ENCODE measurements around the gene TMEM203.

The TMEM203 gene

GRCh38 chr9:137199411-137200121 is 5.9 kb downstream of the TMEM203 start:
- Mint-ChIP-seq H3K27ac (no peak overlapping the region), H3K4me1 (peaks cover 62% of the 10 kb centered on the region), H3K4me3 (peak overlapping the region; percentile 85 to 89), H3K27me3 (peaks cover 15% of the 10 kb centered on the region), H3K9me3 (no peaks in the 10 kb centered on the region)
- ATAC-seq (no peak), DNase-seq (no peak)

GRCh38 chr9:137198902-137199283 is 6.6 kb downstream of the TMEM203 start:
- no peak for DNase-seq
- H3K9me3 Mint-ChIP-seq, result no peaks in the 10 kb centered on the region
- ATAC-seq, result no peak
- H3K4me3 Mint-ChIP-seq, result peak overlapping the region in 1 of 2 donors; percentile 89
- H3K27ac Mint-ChIP-seq, result no peak overlapping the region
- H3K4me1 Mint-ChIP-seq, result peaks cover 55% of the 10 kb centered on the region
- H3K27me3 Mint-ChIP-seq, result peaks cover 15% of the 10 kb centered on the region

DNA sequence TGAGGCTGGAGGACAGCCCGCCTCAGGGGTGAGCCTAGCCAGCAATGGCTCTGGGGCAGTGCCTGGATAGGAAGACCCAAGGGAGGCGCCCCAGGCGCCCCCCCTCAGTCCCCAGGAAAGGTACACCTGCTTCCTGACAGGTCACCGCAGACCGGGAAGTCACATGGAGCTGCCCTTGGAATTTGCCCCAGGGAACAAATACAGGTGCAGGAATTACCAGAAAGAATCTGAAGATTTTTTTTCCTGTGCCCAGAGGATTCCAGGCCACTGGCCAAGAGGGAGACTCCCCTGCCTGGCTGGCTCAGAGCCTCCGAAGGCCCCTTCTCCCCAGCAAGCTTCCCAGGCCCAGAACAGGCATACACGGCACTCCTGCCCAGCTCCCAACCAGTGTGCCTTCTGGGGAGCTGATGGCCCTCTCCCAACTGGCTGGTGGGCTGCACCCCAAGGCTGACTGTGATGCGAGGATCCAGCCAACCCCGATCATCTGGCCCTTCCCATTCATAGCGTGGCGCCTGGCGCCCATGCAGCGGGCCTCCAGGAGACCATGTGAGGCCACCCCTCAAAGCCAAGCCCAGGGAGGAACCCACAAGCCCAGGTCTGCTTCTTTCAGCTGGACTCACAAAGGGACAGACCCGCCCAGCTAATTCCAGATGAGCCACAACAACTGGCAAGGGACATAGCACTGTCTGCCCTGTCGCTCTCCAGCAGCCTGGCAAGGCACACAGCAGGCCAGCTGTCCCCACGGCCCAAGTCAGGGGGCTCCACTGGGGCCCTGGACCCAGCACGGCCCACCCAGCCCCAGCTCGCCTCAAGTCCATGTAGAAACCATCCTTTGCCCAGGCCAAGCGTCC is 7.2 kb downstream of the TMEM203 start:
- H3K27ac Mint-ChIP-seq, result no peak overlapping the region
- H3K4me1 Mint-ChIP-seq, result peaks cover 50% of the 10 kb centered on the region
- peaks cover 15% of the 10 kb centered on the region for H3K27me3 Mint-ChIP-seq
- ATAC-seq, result no peak
- DNase-seq, result no peak
- H3K9me3 Mint-ChIP-seq, result no peaks in the 10 kb centered on the region
- peak overlapping the region in 1 of 2 donors; percentile 13 for H3K4me3 Mint-ChIP-seq

DNA sequence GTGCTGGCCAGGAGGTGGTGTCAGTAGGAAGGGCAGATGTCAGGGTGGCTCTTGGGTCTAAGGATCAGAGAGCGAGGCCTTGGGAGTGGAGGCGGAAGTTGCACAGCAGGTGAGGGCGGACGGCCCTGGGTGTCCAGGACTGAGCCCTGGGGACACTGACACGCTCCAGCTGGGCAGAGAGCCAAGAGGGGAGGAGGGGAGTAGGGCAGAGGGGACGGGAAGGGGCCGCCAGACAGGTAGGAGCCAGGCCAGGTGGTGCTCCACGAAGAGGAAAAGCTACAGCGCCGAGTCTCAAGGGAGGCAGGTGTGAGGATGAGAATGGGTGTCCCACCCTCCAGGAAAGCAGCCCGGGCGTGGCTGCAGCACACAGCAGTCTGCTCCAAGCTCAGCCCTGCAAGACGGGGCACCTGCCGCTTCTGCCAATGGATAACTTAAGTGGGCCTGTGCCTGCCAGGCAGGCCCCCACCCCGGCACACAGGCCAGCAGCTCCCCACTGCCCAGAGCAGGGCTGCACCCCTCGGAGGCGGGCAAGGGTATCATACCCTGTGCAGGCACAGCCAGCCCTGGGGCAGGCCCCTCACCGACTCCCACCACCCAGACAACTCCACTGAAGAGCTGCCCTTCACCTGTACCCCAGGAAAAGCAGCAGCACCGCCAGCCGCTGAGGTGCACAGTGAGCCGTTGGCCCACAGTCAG is 9.8 kb downstream of the TMEM203 start:
- Mint-ChIP-seq H3K9me3 (no peaks in the 10 kb centered on the region), H3K4me3 (no peak overlapping the region), H3K4me1 (peaks cover 32% of the 10 kb centered on the region), H3K27ac (no peak overlapping the region), H3K27me3 (peaks cover 15% of the 10 kb centered on the region)
- no peak for ATAC-seq
- no peak for DNase-seq

GRCh38 chr9:137194909-137195308 is 10.5 kb downstream of the TMEM203 start:
- peaks cover 15% of the 10 kb centered on the region for H3K27me3 Mint-ChIP-seq
- H3K27ac Mint-ChIP-seq, result no peak overlapping the region
- no peak for DNase-seq
- ATAC-seq, result no peak
- H3K4me3 Mint-ChIP-seq, result no peak overlapping the region
- H3K4me1 Mint-ChIP-seq, result peaks cover 40% of the 10 kb centered on the region
- no peaks in the 10 kb centered on the region for H3K9me3 Mint-ChIP-seq

DNA sequence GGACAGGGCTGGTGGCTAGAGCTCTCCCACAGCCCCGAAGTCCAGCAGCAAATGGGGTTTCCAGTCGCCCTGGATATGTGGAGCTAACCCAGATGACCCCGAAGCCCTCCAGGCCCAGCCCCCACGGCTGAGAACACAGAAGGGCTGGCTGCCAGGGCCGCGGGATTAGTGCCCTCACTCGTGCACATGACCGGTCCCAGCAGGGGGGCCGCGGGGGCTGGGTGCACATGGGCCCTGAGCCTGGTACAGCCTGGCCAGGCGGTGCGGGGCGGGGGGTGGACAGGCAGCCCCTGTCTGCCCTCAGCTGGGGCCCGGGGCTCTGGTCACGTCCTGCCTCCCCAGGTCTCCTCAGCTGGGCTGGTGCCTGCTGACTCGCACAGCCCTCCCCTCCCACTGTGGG is 11.1 kb downstream of the TMEM203 start:
- Mint-ChIP-seq H3K4me1 (peaks cover 40% of the 10 kb centered on the region), H3K9me3 (no peaks in the 10 kb centered on the region), H3K27me3 (peaks cover 10% of the 10 kb centered on the region), H3K4me3 (no peak overlapping the region), H3K27ac (no peak overlapping the region)
- DNase-seq, result no peak
- peak; percentile 11 for ATAC-seq

- Mint-ChIP-seq H3K4me1 (peaks cover 40% of the 10 kb centered on the region), H3K27me3 (peaks cover 4% of the 10 kb centered on the region), H3K27ac (peak overlapping the region in 1 of 2 donors; percentile 63), H3K4me3 (no peak overlapping the region), H3K9me3 (no peaks in the 10 kb centered on the region)
- ATAC-seq, result no peak
- DNase-seq, result no peak
Measured at GRCh38 chr9:137193771-137194170, 11.7 kb downstream of the TMEM203 start.

- no peak overlapping the region for H3K4me3 Mint-ChIP-seq
- no peak for ATAC-seq
- DNase-seq, result no peak
- no peak overlapping the region for H3K27ac Mint-ChIP-seq
- no peaks in the 10 kb centered on the region for H3K27me3 Mint-ChIP-seq
- H3K4me1 Mint-ChIP-seq, result peaks cover 30% of the 10 kb centered on the region
- H3K9me3 Mint-ChIP-seq, result no peaks in the 10 kb centered on the region
Measured at GRCh38 chr9:137192859-137193258, 12.6 kb downstream of the TMEM203 start.

DNA sequence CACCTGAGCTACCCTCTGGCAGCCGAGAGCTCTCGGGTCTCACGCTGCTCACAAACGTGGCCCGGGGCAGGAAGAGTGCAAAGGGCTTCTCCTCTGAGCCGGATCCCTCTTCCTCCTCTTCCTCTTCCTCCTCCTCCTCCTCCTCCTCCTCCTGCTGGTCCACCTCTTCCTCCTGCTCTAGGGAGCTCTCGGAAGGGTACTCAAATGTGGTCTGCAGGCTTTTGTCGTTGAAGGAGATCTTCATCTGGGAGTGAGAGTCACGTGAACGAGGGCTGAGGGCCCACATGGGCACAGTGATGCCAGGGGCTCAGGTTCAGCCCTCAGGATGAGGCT is 13.0 kb downstream of the TMEM203 start:
- no peaks in the 10 kb centered on the region for H3K9me3 Mint-ChIP-seq
- H3K4me3 Mint-ChIP-seq, result no peak overlapping the region
- DNase-seq, result no peak
- no peak for ATAC-seq
- no peak overlapping the region for H3K27ac Mint-ChIP-seq
- H3K27me3 Mint-ChIP-seq, result no peaks in the 10 kb centered on the region
- peaks cover 30% of the 10 kb centered on the region for H3K4me1 Mint-ChIP-seq

DNA sequence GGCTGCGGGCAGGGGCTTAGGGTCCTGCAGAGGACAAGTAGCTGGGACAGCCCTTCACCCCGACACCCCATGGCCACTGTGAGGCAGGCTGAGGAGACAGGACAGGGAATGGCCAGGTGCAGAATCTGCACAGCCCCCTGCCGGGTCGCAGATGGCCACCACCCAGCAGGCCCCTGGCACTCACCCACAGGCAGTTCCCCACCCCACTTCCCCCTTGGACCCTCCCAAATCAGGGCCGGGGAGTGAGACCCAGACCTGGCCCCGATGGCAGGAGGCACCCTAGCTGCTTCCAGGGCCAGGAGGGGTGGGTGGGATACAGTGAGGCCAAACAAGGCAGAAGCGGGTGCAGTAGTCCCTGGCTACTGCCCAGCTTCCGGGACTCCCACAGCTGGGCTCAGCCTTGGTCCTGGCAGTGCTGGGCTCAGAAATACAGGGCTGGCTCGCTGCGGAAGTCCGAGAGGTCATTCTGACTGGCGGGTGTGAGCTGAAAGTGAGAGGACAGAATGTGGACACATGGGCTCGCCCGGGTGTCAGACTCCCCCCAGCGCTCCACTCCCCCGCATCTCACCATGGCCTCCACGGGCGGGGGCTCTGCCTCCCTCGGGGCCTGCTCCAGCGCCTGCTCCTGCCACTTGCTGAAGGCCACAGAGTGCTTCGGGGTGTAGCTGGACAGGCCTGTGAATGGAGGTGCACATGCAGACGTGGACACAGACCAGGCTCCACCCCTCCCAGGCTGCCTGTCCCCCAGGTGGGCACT is 13.6 kb downstream of the TMEM203 start:
- H3K27me3 Mint-ChIP-seq, result no peaks in the 10 kb centered on the region
- H3K4me1 Mint-ChIP-seq, result peaks cover 35% of the 10 kb centered on the region

GRCh38 chr9:137191245-137191644 is 14.2 kb downstream of the TMEM203 start:
- peaks cover 41% of the 10 kb centered on the region for H3K4me1 Mint-ChIP-seq
- H3K9me3 Mint-ChIP-seq, result no peaks in the 10 kb centered on the region
- DNase-seq (no peak), ATAC-seq (no peak)
- H3K27ac Mint-ChIP-seq, result no peak overlapping the region
- H3K27me3 Mint-ChIP-seq, result no peaks in the 10 kb centered on the region
- peak overlapping the region in 1 of 2 donors; percentile 70 for H3K4me3 Mint-ChIP-seq

More for the DNA sequence above, 13.6 kb downstream of the TMEM203 start:
- no peak overlapping the region for H3K4me3 Mint-ChIP-seq
- no peak overlapping the region for H3K27ac Mint-ChIP-seq
- ATAC-seq, result no peak
- no peak for DNase-seq
- no peaks in the 10 kb centered on the region for H3K9me3 Mint-ChIP-seq

DNA sequence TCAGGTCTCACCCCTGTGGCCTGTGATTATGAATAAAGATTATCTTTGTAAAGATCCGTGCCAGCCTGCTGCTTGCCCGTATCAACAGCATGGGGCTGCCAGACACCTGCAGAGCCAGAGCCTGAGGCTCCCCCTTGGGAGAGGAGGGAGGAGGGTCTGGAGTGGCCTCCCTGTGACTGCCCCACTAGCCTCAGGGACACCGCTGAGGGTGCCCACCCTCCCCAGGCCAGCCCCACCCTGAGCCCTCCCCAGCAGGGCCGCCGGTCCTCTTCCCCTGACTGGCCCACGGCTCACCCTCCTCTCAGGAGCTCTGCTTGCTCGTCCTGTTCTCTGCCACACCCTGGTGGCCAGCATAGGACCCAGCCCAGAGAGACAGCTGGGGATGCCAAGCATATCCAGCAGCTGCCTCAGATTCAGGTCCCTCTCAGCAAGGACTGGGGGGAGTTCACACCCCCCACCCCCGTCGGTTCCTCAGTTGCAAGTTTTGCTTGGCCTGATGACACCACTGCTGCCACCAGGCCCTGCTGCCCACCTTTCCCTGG is 15.1 kb downstream of the TMEM203 start:
- Mint-ChIP-seq H3K27ac (peak overlapping the region; percentile 78 to 95), H3K4me1 (peaks cover 49% of the 10 kb centered on the region), H3K4me3 (peak overlapping the region; percentile 91 to 98), H3K27me3 (no peaks in the 10 kb centered on the region), H3K9me3 (no peaks in the 10 kb centered on the region)
- no peak for ATAC-seq
- DNase-seq, result no peak

GRCh38 chr9:137189297-137190295 is 15.9 kb downstream of the TMEM203 start:
- no peaks in the 10 kb centered on the region for H3K27me3 Mint-ChIP-seq
- H3K4me1 Mint-ChIP-seq, result peaks cover 54% of the 10 kb centered on the region
- H3K27ac Mint-ChIP-seq, result peak overlapping the region; percentile 78 to 90
- peak overlapping the region; percentile 91 to 98 for H3K4me3 Mint-ChIP-seq
- ATAC-seq, result no peak
- no peak for DNase-seq
- H3K9me3 Mint-ChIP-seq, result no peaks in the 10 kb centered on the region
